Pancreas (tissue), 10 donors: Measurements from ENCODE around the gene LOC128125822.

Experiments
- ATAC-seq, 4 donors: fragments of 200-7000 bp; cut with Tn5 transposase; one replicate each; pipeline versions ENCODE4 v1.8.0 to v1.9.1; 2020; ENCODE audit warnings: mild to moderate bottlenecking in 4 of 4, moderate library complexity in 4 of 4
- DNase-seq, 6 donors: peaks; one replicate each; pipeline ENCODE4 v3.0.0-alpha.2; 2020
- FAIRE-seq: peaks from 2 replicates; lab custom pipeline; 2012; peaks lifted over from hg19 to GRCh38; lab: Jason Lieb, UNC
- H3K27ac ChIP-seq, 4 donors: fragments of 200-600 bp; sonication (generic); 1 replicate in 3 of 4; 2 replicates in 1 of 4; pipeline versions ENCODE4 v1.5.0 to v1.8.0; 2020
- H3K27me3 ChIP-seq, 4 donors: fragments of 200-600 bp; one replicate each; pipeline ENCODE4 v1.8.0; 2021
- H3K36me3 ChIP-seq, 3 donors: fragments of 200-600 bp; sonication (generic) in 1 of 3; one replicate each; pipeline versions ENCODE4 v1.5.0 to v1.8.0; 2020 to 2021
- H3K4me1 ChIP-seq, 3 donors: fragments of 200-600 bp; one replicate each; pipeline ENCODE4 v1.8.0; 2021
- H3K4me3 ChIP-seq, 4 donors: fragments of 200-600 bp; sonication (generic) in 2 of 4; one replicate each; pipeline versions ENCODE4 v1.5.0 to v1.8.0; 2020 to 2021
- H3K9me3 ChIP-seq, 4 donors: fragments of 200-600 bp; one replicate each; pipeline ENCODE4 v1.8.0; 2021
- CTCF ChIP-seq, 4 donors: fragments of 200-600 bp; sonication (generic) in 3 of 4; IDR thresholded peaks; one replicate each; pipeline versions ENCODE4 v1.5.0 to v1.8.0; 2021; ENCODE audit warnings: antibody characterized with exemption in 4 of 4
- WGBS, 2 donors: extraction: QIAGEN DNeasy Blood & Tissue Kit; methylation state at CpG; one replicate each; pipeline ENCODE4 v1.1.7; 2013; 5-methylcytosine and 5-hydroxymethylcytosine counted together
- intact Hi-C, 3 donors: fragments of 100-400 bp; cut with DNase I; formaldehyde crosslinking; loops; one replicate each; pipeline versions ENCODE4 v1.11.1 to v1.14.2; 2022
- donor health status: healthy with polysubstance abuse.
- donor health status: DM: no; HTN: no; CAD: no; lungs with moderate emphysema.
- donor health status: DM: no; HTN: no; CAD: no.
- donor health status: control.
- donor health status: control.
- donor health status: Bipolar disorder and iron deficiency.
- donor health status: DM: yes; HTN: yes; CAD: no.
- donor health status: DM: no; HTN: no; CAD: no.
- donor health status: DM: no; HTN: no; CAD: no.
- donor health status: DM: yes; HTN: yes; CAD: no.

The LOC128125822 gene

GRCh38 chr6:63573076-63573898 lies 1.0 kb downstream of the LOC128125822 start:
- Histone ChIP-seq H3K4me1 (peaks cover 31 to 35% (median 32%) of the 10 kb centered on the region in 3 donors), H3K4me3 (peak overlapping the region; percentile 77 to 98 (median 86)), H3K27ac (peak overlapping the region; percentile 100), H3K27me3 (no peaks in the 10 kb centered on the region), H3K36me3 (peaks cover 5 to 23% (median 6%) of the 10 kb centered on the region in 3 donors), H3K9me3 (no peaks in the 10 kb centered on the region)
- no peak for TF ChIP-seq CTCF (IDR thresholded peaks at IDR 0.05)
- DNase-seq (peak; percentile 91 to 95 (median 92)), FAIRE-seq (no peak), ATAC-seq (peak; percentile 52 to 76 (median 61))
- 0 to 1% methylated on average over 38 to 86 of the region's 86 CpGs for WGBS, 2 donors
- intact Hi-C loops = loop anchor here in 1 of 3 donors (5.0 to 10.0 kb wide), 2 partner anchors 48 to 116 kb away; no protein-coding TSS in a partner anchor

- DNase-seq = peak in 4 of 6 donors; percentile 36 to 63 (median 45)
- Histone ChIP-seq H3K27ac (peak overlapping the region; percentile 100), H3K36me3 (peaks cover 5 to 30% (median 6%) of the 10 kb centered on the region in 3 donors), H3K4me3 (peak overlapping the region; percentile 77 to 98 (median 86)), H3K4me1 (peaks cover 29 to 39% (median 29%) of the 10 kb centered on the region in 3 donors), H3K27me3 (no peaks in the 10 kb centered on the region), H3K9me3 (no peaks in the 10 kb centered on the region)
- 2 to 3% methylated on average over 10 of the region's 10 CpGs for WGBS, 2 donors
- FAIRE-seq = no peak
- ATAC-seq = peak; percentile 8 to 30 (median 16)
- intact Hi-C loops = loop anchor here in 1 of 3 donors (5.0 to 10.0 kb wide), 2 partner anchors 49 to 117 kb away; no protein-coding TSS in a partner anchor
- TF ChIP-seq CTCF (IDR thresholded peaks at IDR 0.05) = peak; percentile 38 to 52 (median 44)
Measured at GRCh38 chr6:63573899-63574553, 1.7 kb downstream of the LOC128125822 start.

- intact Hi-C loops = loop anchor here in 1 of 3 donors (5.0 to 10.0 kb wide), 2 partner anchors 50 to 117 kb away; no protein-coding TSS in a partner anchor
- Histone ChIP-seq H3K4me3 (peak overlapping the region; percentile 77 to 98 (median 86)), H3K27ac (peak overlapping the region; percentile 100), H3K27me3 (no peaks in the 10 kb centered on the region), H3K4me1 (peaks cover 28 to 39% (median 28%) of the 10 kb centered on the region in 3 donors), H3K9me3 (no peaks in the 10 kb centered on the region), H3K36me3 (peaks cover 5 to 35% (median 6%) of the 10 kb centered on the region in 3 donors)
- ATAC-seq (no peak), DNase-seq (no peak), FAIRE-seq (no peak)
- 15 to 17% methylated on average over 2 of the region's 2 CpGs for whole genome bisulfite sequencing, 2 donors
- TF ChIP-seq CTCF (IDR thresholded peaks at IDR 0.05) = peak in 1 of 4 donors; percentile 3
Measured at GRCh38 chr6:63574554-63574900, 2.2 kb downstream of the LOC128125822 start.

- peak overlapping the region in 2 of 4 donors; percentile 100 for H3K27ac ChIP-seq
- peak overlapping the region in 2 of 4 donors; percentile 77 to 98 for H3K4me3 ChIP-seq
- FAIRE-seq = no peak
- H3K36me3 ChIP-seq = peaks cover 5 to 52% (median 15%) of the 10 kb centered on the region in 3 donors
- no peaks in the 10 kb centered on the region for H3K27me3 ChIP-seq
- ATAC-seq = no peak
- H3K4me1 ChIP-seq = peaks cover 16 to 35% (median 24%) of the 10 kb centered on the region in 3 donors
- intact Hi-C loops = loop anchor here in 2 of 3 donors (5.0 to 10.0 kb wide), 2 partner anchors 51 to 224 kb away; no protein-coding TSS in a partner anchor
- WGBS, 2 donors = 28 to 44% methylated on average over 3 of the region's 3 CpGs
- no peak for TF ChIP-seq CTCF (IDR thresholded peaks at IDR 0.05)
- H3K9me3 ChIP-seq = no peaks in the 10 kb centered on the region
- DNase-seq = no peak
Measured at GRCh38 chr6:63576147-63576772, 4.0 kb downstream of the LOC128125822 start.
